Activated CD4-positive, CD25-positive, alpha-beta regulatory T cell treated with anti-CD3 and anti-CD28 coated beads, Interleukin-2, amount 50 U/mL, for 72 hours (primary cell): Measurements from ENCODE around the gene OSBPL6.
A peak's percentile ranks its signal among the peaks of the same experiment; 100 is the strongest.
"Not testable (repeated sequence)": the region's sequence is repeated elsewhere in the genome, so short reads cannot be mapped to it uniquely, and the experiment has no call there.

Experiments used
- DNase-seq: peaks from one replicate; pipeline ENCODE4 v3.0.0; 2021

Gene OSBPL6

GRCh38 chr2:178193823-178194599, at the start of gene OSBPL6:
Gene OSBPL6, plus strand, starts transcription at chr2:178194512. Its CDS starts 111,673 bp downstream, at chr2:178306185.
- peak; percentile 41 for DNase-seq

- no peak for DNase-seq
Observed at GRCh38 chr2:178152033-178152432, 42.3 kb upstream of the OSBPL6 start.

GRCh38 chr2:178152542-178152941, 41.8 kb upstream of the OSBPL6 start:
- no peak for DNase-seq

DNA sequence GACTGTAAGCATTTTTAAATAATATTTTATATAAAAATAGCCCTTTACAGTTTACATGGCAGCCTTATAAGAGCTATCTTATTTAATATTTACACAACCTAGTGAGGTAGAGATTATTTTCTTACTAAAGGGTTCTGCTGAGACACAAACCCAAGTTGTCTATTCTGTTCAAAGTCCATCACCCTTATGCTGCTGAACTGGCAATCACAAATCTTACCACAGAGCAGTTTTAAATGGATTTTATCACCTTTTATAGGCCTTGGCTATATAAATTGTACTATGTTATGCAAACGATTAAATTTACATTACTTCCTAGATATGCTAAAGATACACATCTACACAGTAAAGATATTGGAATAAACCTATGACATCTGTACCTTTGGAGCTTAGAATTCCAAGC, 41.3 kb upstream of the OSBPL6 start:
- DNase-seq = no peak

GRCh38 chr2:178153878-178154277, 40.4 kb upstream of the OSBPL6 start:
- not testable (repeated sequence) for DNase-seq

GRCh38 chr2:178155524-178155923, 38.8 kb upstream of the OSBPL6 start:
- no peak for DNase-seq

DNA sequence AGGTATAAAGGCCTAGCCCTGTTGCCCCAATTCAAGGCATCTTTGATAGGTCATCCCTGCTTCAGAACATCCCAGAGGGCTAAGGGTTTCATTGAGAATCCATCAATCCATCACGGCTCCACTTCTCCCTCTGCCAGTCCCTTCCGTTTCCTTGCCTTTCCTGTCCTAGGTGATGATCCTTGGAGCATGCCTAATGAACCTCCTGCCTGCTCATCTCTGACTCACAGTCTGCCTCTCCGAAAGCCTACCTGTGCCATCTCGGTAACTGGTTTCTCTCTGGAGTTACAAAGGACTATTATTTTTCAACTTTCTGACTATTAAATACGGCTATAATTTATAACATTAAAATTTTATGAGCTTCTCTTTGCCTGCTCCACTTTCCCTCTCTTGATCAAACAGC, 36.7 kb upstream of the OSBPL6 start:
- DNase-seq = no peak

DNA sequence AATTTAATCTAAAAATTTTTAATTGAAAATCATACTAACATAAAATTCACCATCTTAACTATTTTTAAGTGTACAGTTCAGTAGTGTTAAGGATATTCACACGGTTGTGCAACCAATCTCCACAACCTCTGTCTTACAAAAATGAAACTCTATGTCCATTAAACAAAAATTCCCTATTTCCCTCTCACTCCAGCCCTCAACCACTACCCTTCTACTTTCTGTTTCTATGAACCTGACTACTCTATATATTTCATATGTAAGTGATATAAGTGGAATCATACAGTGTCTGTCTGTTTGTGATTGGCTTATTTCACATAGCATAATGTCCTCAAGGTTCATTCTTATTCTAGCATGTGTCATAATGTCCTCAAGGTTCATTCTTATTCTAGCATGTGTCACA, 34.3 kb upstream of the OSBPL6 start:
- no peak for DNase-seq

DNA sequence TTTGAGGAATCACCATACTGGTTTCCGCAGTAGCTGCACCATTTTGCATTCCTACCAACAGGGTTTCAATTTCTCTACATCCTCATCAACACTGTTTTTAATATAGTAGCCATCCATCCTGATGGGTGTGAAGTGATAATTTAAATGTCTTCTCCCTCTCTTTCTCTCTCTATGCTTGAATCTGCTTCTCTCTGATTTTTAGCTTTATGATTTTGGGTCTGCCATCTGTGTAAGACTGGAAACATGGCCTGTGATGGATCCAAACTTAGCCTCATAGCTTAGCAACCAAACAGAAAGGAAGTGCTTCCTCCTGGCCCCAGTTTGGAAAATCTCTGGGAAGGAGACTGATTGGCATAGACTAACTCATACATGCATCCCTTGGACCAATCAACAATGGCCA, 33.7 kb upstream of the OSBPL6 start:
- DNase-seq = no peak

GRCh38 chr2:178163395-178163794, 30.9 kb upstream of the OSBPL6 start:
- no peak for DNase-seq

GRCh38 chr2:178163911-178164310, 30.4 kb upstream of the OSBPL6 start:
- DNase-seq = no peak

- DNase-seq = no peak
Observed at GRCh38 chr2:178173657-178174056, 20.7 kb upstream of the OSBPL6 start.

DNA sequence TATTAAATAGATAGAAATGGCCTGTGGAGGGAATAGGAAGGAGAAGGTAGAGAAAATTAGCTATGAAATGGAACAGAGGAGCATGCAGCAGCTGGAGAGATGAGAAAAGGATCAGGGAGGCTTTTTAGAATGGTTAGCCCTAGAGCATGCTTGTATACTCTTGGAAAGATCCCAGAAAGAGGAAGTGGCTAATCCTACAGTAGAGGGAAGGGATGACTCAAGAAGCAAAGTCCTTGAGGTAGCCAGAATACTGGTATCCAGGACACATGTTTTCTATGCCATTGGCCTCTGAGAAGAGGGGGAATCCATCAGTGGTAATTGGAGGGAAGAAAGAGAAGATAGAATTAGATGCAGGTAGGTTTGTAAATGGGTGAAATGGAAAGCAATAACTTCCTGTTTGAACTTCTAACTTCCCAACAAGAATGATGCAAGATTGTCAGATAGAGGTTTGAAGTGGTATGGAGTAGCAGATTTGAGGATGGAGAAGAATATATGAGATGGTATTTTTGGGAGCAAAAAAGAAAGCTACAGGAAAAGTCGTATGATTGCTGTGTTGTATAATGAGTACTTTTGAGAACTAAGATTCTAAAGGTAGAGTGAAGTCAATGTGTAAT, 17.1 kb upstream of the OSBPL6 start:
- no peak for DNase-seq

DNA sequence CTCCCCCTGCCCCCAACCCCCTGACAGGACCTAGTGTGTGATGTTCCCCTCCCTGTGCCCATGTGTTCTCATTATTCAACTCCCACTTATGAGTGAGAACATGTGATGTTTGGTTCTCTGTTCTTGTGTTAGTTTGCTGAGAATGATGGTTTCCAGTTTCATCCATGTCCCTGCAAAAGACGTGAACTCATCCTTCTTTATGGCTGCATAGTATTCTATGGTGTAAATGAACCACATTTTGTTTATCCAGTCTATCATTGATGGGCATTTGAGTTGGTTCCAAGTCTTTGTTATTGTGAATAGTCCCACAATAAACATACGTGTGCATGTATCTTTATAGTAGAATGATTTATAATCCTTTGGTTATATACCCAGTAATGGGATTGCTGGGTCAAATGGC, 13.7 kb upstream of the OSBPL6 start:
- not testable (repeated sequence) for DNase-seq

- DNase-seq = no peak
Observed at GRCh38 chr2:178187861-178188260, 6.5 kb upstream of the OSBPL6 start.

GRCh38 chr2:178188466-178188865, 5.8 kb upstream of the OSBPL6 start:
- DNase-seq = no peak

DNA sequence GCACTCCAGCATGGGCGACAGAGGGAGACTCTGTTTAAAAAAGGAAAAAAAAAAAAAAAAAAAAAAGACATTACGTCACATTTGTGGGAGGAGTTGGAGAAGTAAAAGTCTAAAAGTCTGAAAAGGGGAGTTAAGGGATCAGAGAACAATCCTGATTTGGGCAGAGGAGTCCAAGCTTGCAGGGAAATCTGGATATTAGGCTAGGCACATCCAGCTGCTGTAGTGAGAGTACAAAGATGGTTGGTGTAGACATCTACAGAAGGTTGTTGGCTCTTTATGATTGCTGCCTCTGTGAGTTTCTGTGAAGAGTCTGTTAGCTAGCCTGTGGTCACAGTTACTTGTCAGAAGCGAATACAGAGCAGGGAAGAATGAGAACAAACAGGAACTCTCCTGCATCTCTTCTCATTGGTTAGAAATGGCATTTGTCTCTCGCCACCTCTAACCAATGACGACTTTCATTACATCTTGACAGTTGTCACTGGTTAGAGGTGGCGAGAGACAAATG, 3.3 kb upstream of the OSBPL6 start:
- no peak for DNase-seq

- DNase-seq = no peak
Observed at GRCh38 chr2:178191511-178191910, 2.8 kb upstream of the OSBPL6 start.

GRCh38 chr2:178193496-178193822, 853 bp upstream of the OSBPL6 start:
- DNase-seq = no peak

DNA sequence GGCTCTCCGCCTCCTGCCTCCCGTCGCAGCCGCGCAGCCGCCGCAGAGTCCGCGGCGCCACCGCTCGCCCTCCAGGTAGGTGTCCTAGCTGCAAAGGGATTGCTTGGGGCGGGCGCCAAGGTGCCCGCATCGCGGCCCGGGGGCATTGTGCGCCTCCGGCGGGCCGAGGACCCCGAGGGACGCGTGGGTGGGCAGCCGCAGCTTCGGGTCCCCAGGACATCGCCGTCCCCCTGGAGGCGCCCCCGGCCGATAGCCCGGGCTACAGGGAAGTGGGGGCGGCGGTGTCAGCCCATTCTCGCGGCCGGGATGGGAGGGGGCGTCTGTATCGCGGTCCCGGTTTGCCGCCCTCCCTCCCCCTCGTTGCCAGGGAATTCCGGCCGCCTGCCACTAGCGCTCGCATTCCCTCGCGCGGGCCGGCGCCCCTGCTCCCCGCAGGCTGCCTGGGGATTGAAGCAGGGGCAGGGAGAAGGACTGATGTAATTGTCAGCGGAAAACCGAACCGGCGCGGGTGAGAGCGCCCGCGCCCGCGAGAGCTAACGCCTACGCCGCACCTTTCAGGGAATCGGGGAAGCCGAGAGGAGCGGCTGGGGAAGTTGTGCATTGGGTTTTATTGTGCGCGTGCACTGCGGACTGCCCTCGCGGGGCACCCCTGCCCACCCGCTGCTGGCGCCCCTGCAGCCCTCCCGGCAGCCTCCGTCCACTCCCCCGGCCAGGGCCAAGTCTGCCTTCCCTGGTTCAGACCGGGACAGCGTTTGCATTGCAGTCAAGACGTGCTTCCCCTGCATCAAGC, 483 bp downstream of the OSBPL6 start:
- DNase-seq = no peak

- DNase-seq = no peak
Observed at GRCh38 chr2:178195390-178196166, 1.3 kb downstream of the OSBPL6 start.

GRCh38 chr2:178197791-178198190, 3.5 kb downstream of the OSBPL6 start:
- no peak for DNase-seq

DNA sequence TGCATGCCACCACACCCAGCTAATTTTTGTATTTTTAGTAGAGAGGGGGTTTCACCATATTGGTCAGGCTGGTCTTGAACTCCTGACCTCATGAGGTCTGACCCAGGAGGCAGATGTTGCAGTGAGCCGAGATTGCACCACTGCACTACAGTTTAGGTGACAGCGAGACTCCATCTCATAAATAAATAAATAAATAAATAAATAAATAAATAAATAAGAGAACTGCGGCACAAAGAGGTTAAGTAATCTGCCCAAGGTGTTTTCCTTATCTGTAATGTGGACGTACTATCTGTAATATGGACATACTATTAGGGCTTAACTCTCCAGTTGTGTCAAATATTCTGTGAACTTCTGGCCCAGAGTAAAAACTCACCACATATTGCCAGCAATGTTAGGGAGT, 4.1 kb downstream of the OSBPL6 start:
- DNase-seq = not testable (repeated sequence)
